ENCODE results near the gene C2CD4C. TPM values are rescaled to one million over a fixed set of nuclear protein-coding genes. Genes with fewer than 3 reads are reported as not detected.

C2CD4C gene
- total RNA-seq, 1 experiment from 2014 or later, result 1.8 TPM

- Histone ChIP-seq H3K9me3 (ENCODE audit: low read depth, low read length, poor library complexity, severe bottlenecking) (no peaks in the 10 kb centered on the region), H3K4me1 (ENCODE audit: insufficient read depth, low read length, poor library complexity, severe bottlenecking) (peaks cover 9% of the 10 kb centered on the region), H3K36me3 (ENCODE audit: insufficient read depth, low read length, poor library complexity, severe bottlenecking) (no peaks in the 10 kb centered on the region), H3K4me3 (ENCODE audit: low read depth, low read length, poor library complexity, severe bottlenecking) (no peak overlapping the region), H3K27ac (ENCODE audit: low read depth, low read length, poor library complexity, severe bottlenecking) (no peak overlapping the region), H3K27me3 (replicated peaks; ENCODE audit: insufficient read depth, low read depth, low read length, poor library complexity) (no peaks in the 10 kb centered on the region)
- no peak for TF ChIP-seq CTCF (conservative IDR thresholded peaks at IDR 0.05; ENCODE audit: low read depth, low read length)
- ChIA-PET CTCF (no interaction called here), POLR2A (ENCODE audit: low non-redundant PET) (no interaction called here)
- DNase-seq (ENCODE audit: low spot score), result no peak
- no TSS peak for BruUV-seq (replicated peaks)
- intact Hi-C loops (cut with micrococcal nuclease; ENCODE audit: unreplicated experiment), result no loop called here
These were observed 41.4 kb downstream of the C2CD4C start for GRCh38 chr19:367561-367960.

- no peak for DNase-seq (ENCODE audit: low spot score)
- no peaks in the 10 kb centered on the region for H3K9me3 ChIP-seq (ENCODE audit: low read depth, low read length, poor library complexity, severe bottlenecking)
- H3K4me1 ChIP-seq (ENCODE audit: insufficient read depth, low read length, poor library complexity, severe bottlenecking), result peaks cover 5% of the 10 kb centered on the region
- ChIA-PET CTCF (no interaction called here), POLR2A (ENCODE audit: low non-redundant PET) (no interaction called here)
- H3K27ac ChIP-seq (ENCODE audit: low read depth, low read length, poor library complexity, severe bottlenecking), result no peak overlapping the region
- H3K27me3 ChIP-seq (replicated peaks; ENCODE audit: insufficient read depth, low read depth, low read length, poor library complexity), result no peaks in the 10 kb centered on the region
- H3K36me3 ChIP-seq (ENCODE audit: insufficient read depth, low read length, poor library complexity, severe bottlenecking), result no peaks in the 10 kb centered on the region
- TF ChIP-seq CTCF (conservative IDR thresholded peaks at IDR 0.05; ENCODE audit: low read depth, low read length) (no peak), EZH2 (IDR thresholded peaks at IDR 0.05; ENCODE audit: borderline replicate concordance, low read depth, low read length, poor library complexity, severe bottlenecking) (no peak)
- BruUV-seq (replicated peaks), result no TSS peak
- H3K4me3 ChIP-seq (ENCODE audit: low read depth, low read length, poor library complexity, severe bottlenecking), result no peak overlapping the region
- intact Hi-C loops (cut with micrococcal nuclease; ENCODE audit: unreplicated experiment), result no loop called here
These were observed 42.0 kb downstream of the C2CD4C start for GRCh38 chr19:366951-367350.

- Histone ChIP-seq H3K4me3 (ENCODE audit: low read depth, low read length, poor library complexity, severe bottlenecking) (no peak overlapping the region), H3K27me3 (replicated peaks; ENCODE audit: insufficient read depth, low read depth, low read length, poor library complexity) (no peaks in the 10 kb centered on the region), H3K4me1 (ENCODE audit: insufficient read depth, low read length, poor library complexity, severe bottlenecking) (no peaks in the 10 kb centered on the region), H3K9me3 (ENCODE audit: low read depth, low read length, poor library complexity, severe bottlenecking) (no peaks in the 10 kb centered on the region), H3K36me3 (ENCODE audit: insufficient read depth, low read length, poor library complexity, severe bottlenecking) (no peaks in the 10 kb centered on the region), H3K27ac (ENCODE audit: low read depth, low read length, poor library complexity, severe bottlenecking) (no peak overlapping the region)
- TF ChIP-seq CTCF (conservative IDR thresholded peaks at IDR 0.05; ENCODE audit: low read depth, low read length) (no peak), EZH2 (IDR thresholded peaks at IDR 0.05; ENCODE audit: borderline replicate concordance, low read depth, low read length, poor library complexity, severe bottlenecking) (no peak)
- ChIA-PET CTCF (no interaction called here), POLR2A (ENCODE audit: low non-redundant PET) (no interaction called here)
- intact Hi-C loops (cut with micrococcal nuclease; ENCODE audit: unreplicated experiment), result no loop called here
- DNase-seq (ENCODE audit: low spot score), result no peak
- BruUV-seq (replicated peaks), result no TSS peak
These were observed 42.7 kb downstream of the C2CD4C start for GRCh38 chr19:366205-366783.

All from A673 (cell line).